Activated T-helper 1 cell treated with anti-CD3 and anti-CD28 coated beads, Interleukin-12 subunit alpha, Interleukin-12 subunit beta, Interleukin-2, Interleukin-4 antibody, amounts not matched to agents 30 ng/mL and 10 ng/mL and 1 ng/mL, durations not matched to agents 14 hours and 24 hours and 36 hours (primary cell): ENCODE data around the gene TCF21. TPM values are rescaled to one million over a fixed set of nuclear protein-coding genes. Genes with fewer than 3 reads are reported as not detected.
A peak's percentile ranks its signal among the peaks of the same experiment; 100 is the strongest.
"Not testable (repeated sequence)": the region's sequence is repeated elsewhere in the genome, so short reads cannot be mapped to it uniquely, and the experiment has no call there.

Experiments used
- DNase-seq: peaks from one replicate; pipeline ENCODE4 v3.0.0; 2021; ENCODE audit warnings: low spot score
- H3K27ac Mint-ChIP-seq: one replicate; pipeline ENCODE4 v1.8.0; 2021; ENCODE audit warnings: mild to moderate bottlenecking, mixed read lengths
- H3K27me3 Mint-ChIP-seq: one replicate; pipeline ENCODE4 v1.8.0; 2022; ENCODE audit warnings: mild to moderate bottlenecking, moderate library complexity, mixed read lengths; ENCODE audit not compliant: insufficient read depth
- H3K36me3 Mint-ChIP-seq: one replicate; pipeline ENCODE4 v1.8.0; 2021; ENCODE audit warnings: low read depth, mixed read lengths
- H3K4me1 Mint-ChIP-seq: one replicate; pipeline ENCODE4 v1.8.0; 2021; ENCODE audit warnings: low read depth, mixed read lengths
- H3K4me3 Mint-ChIP-seq: one replicate; pipeline ENCODE4 v1.8.0; 2021; ENCODE audit warnings: mild to moderate bottlenecking, moderate library complexity, mixed read lengths
- H3K9me3 Mint-ChIP-seq: one replicate; pipeline ENCODE4 v1.8.0; 2021; ENCODE audit warnings: mixed read lengths
- intact Hi-C: fragments of 100-400 bp; cut with micrococcal nuclease; formaldehyde crosslinking; loops from one replicate; pipeline ENCODE4 v1.15.1; 2024
- total RNA-seq: library from RNA; stranded (reverse); gene quantifications from 2 replicates; pipeline ENCODE4 v1.2.3, GENCODE V29; 2022

The TCF21 gene
- total RNA-seq, 1 donor from 2014 or later: not detected

DNA sequence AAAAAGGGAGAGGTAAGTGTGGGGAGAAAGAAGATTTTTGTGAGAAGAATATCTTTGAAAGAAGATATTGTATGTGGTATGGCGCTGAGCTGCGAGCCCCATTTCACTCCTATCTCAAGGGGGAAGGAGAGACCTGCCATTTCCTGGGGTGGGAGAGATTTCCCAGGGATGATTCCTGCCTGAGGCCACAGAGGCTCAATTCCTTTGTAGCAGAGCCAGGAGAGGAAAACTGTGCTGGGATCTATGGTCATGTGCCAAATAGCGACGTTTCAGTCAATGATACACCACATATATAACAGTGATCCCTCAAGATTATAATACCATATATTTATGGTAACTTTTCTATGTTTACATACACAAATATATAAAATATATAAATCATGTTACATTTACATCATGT lies 28.9 kb downstream of the TCF21 start:
- no peak for DNase-seq
- peaks cover 19% of the 10 kb centered on the region for H3K27me3 Mint-ChIP-seq
- H3K9me3 Mint-ChIP-seq: no peaks in the 10 kb centered on the region
- intact Hi-C loops: loop anchor here (10.0 kb wide), 1 partner anchor 953 kb away; no protein-coding TSS in a partner anchor
- no peaks in the 10 kb centered on the region for H3K36me3 Mint-ChIP-seq
- H3K4me1 Mint-ChIP-seq: no peaks in the 10 kb centered on the region
- no peak overlapping the region for H3K27ac Mint-ChIP-seq
- no peak overlapping the region for H3K4me3 Mint-ChIP-seq

GRCh38 chr6:133918208-133918930 lies 29.5 kb downstream of the TCF21 start:
- no peaks in the 10 kb centered on the region for H3K4me1 Mint-ChIP-seq
- no peak overlapping the region for H3K27ac Mint-ChIP-seq
- H3K36me3 Mint-ChIP-seq: no peaks in the 10 kb centered on the region
- peaks cover 14% of the 10 kb centered on the region for H3K27me3 Mint-ChIP-seq
- H3K4me3 Mint-ChIP-seq: no peak overlapping the region
- DNase-seq: no peak
- intact Hi-C loops: loop anchor here (10.0 kb wide), 1 partner anchor 954 kb away; no protein-coding TSS in a partner anchor
- no peaks in the 10 kb centered on the region for H3K9me3 Mint-ChIP-seq

- no peaks in the 10 kb centered on the region for H3K36me3 Mint-ChIP-seq
- peaks cover 13% of the 10 kb centered on the region for H3K27me3 Mint-ChIP-seq
- no peaks in the 10 kb centered on the region for H3K9me3 Mint-ChIP-seq
- H3K4me1 Mint-ChIP-seq: no peaks in the 10 kb centered on the region
- no peak for DNase-seq
- intact Hi-C loops: loop anchor here (10.0 kb wide), 1 partner anchor 955 kb away; no protein-coding TSS in a partner anchor
- no peak overlapping the region for H3K4me3 Mint-ChIP-seq
- no peak overlapping the region for H3K27ac Mint-ChIP-seq
These were observed 30.4 kb downstream of the TCF21 start for GRCh38 chr6:133919362-133919761.

DNA sequence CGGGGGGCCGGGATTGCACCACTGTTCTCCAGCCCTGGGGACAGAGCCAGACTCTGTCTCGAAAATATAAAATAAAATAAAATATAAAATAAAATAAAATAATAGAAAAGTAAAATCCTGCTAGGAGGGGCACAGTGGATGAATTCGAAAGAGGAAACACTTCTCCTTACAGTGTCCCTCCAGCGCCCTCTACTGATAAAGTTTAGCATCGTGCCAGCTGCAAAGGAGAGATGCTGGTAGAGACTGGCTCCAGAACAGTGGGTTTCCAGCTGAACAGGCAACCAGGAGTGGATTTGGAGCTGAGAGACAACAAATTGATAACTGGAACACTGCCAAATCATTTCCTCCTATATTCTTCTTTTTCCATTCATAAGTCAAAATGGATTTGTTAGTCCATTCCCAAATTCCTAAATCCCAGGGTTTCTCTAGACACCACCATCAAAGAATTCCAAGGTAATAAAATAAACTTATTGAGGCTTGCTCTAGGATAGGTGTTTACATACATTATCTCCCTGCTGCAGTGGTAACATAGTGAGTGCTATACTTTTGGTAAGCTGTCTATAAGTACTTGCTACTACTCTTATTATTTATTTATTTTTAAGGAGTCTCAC lies 32.4 kb downstream of the TCF21 start:
- Mint-ChIP-seq H3K4me3 (no peak overlapping the region), H3K27me3 (peaks cover 18% of the 10 kb centered on the region)
- peak; percentile 35 for DNase-seq

GRCh38 chr6:133923938-133924593 lies 35.2 kb downstream of the TCF21 start:
- Mint-ChIP-seq H3K27me3 (peaks cover 22% of the 10 kb centered on the region), H3K27ac (no peak overlapping the region), H3K4me3 (no peak overlapping the region), H3K36me3 (no peaks in the 10 kb centered on the region), H3K4me1 (no peaks in the 10 kb centered on the region), H3K9me3 (no peaks in the 10 kb centered on the region)
- peak; percentile 42 for DNase-seq
- intact Hi-C loops: loop anchor here (1.0 kb wide), 5 partner anchors 28 to 173 kb away; partner anchors contain the start of gene SLC2A12

More for the DNA sequence above, 32.4 kb downstream of the TCF21 start:
- Mint-ChIP-seq H3K9me3 (no peaks in the 10 kb centered on the region), H3K4me1 (no peaks in the 10 kb centered on the region), H3K36me3 (no peaks in the 10 kb centered on the region), H3K27ac (no peak overlapping the region)
- intact Hi-C loops: loop anchor here (1.0 kb wide), 1 partner anchor 352 kb away; no protein-coding TSS in a partner anchor

GRCh38 chr6:133931221-133931620 lies 42.3 kb downstream of the TCF21 start:
- H3K36me3 Mint-ChIP-seq, H3K9me3 Mint-ChIP-seq, H3K4me3 Mint-ChIP-seq, DNase-seq, intact Hi-C loops, H3K4me1 Mint-ChIP-seq, H3K27ac Mint-ChIP-seq: not testable (repeated sequence)
- H3K27me3 Mint-ChIP-seq: peaks cover 27% of the 10 kb centered on the region

- DNase-seq, H3K9me3 Mint-ChIP-seq, H3K36me3 Mint-ChIP-seq, H3K4me3 Mint-ChIP-seq, H3K27ac Mint-ChIP-seq, intact Hi-C loops, H3K4me1 Mint-ChIP-seq: not testable (repeated sequence)
- peaks cover 29% of the 10 kb centered on the region for H3K27me3 Mint-ChIP-seq
These were observed 47.4 kb downstream of the TCF21 start for GRCh38 chr6:133936352-133936751.

DNA sequence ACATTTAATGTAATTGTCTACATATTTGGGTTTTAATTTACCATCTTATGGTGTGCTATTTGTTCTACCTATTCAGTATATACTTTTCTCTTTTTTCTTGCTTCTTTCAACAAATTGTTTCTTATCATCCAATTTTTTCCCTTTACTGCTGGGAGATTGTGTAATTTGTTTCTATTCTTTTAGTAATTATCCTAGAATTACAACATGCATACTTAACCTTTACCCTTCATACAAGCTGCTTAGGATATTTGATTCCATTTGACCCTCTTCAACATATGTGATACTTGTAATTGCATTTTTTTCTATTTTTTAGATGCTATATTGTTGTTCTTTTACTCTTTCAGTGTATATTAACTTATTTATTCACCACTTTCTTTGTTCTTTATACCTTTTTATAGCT lies 49.0 kb downstream of the TCF21 start:
- intact Hi-C loops: no loop called here
- H3K36me3 Mint-ChIP-seq: no peaks in the 10 kb centered on the region
- H3K4me3 Mint-ChIP-seq: no peak overlapping the region
- no peak overlapping the region for H3K27ac Mint-ChIP-seq
- no peak for DNase-seq
- H3K4me1 Mint-ChIP-seq: no peaks in the 10 kb centered on the region
- H3K9me3 Mint-ChIP-seq: peaks cover 8% of the 10 kb centered on the region
- peaks cover 26% of the 10 kb centered on the region for H3K27me3 Mint-ChIP-seq

DNA sequence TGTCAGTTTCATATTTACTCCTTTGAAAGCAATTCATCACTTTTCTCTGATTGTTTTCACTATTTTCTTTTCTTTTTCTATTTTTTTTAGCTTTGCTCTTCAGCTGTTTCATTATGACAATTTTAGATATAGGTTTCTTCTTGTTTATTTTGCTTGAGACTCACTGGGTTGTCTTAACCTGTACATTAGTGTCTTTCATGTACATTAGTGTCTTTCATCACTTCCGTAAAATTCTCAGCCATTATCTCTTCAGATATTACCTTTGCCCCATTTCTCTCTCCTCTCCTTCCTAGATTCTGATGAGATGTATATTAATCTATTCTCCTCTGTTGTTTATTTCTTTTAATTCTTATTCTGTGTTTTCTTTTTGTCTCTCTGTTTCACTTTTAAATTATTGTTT lies 49.6 kb downstream of the TCF21 start:
- Mint-ChIP-seq H3K27ac (no peak overlapping the region), H3K27me3 (peaks cover 21% of the 10 kb centered on the region), H3K36me3 (no peaks in the 10 kb centered on the region), H3K9me3 (peaks cover 3% of the 10 kb centered on the region), H3K4me1 (no peaks in the 10 kb centered on the region), H3K4me3 (no peak overlapping the region)
- no peak for DNase-seq
- intact Hi-C loops: no loop called here

- H3K4me1 Mint-ChIP-seq: no peaks in the 10 kb centered on the region
- no peak overlapping the region for H3K4me3 Mint-ChIP-seq
- H3K9me3 Mint-ChIP-seq: no peaks in the 10 kb centered on the region
- H3K36me3 Mint-ChIP-seq: no peaks in the 10 kb centered on the region
- no peak overlapping the region for H3K27ac Mint-ChIP-seq
- DNase-seq: no peak
- intact Hi-C loops: no loop called here
- H3K27me3 Mint-ChIP-seq: peaks cover 13% of the 10 kb centered on the region
These were observed 51.1 kb downstream of the TCF21 start for GRCh38 chr6:133939778-133940667.
